Heart left ventricle (tissue), 13 donors: ENCODE results near the gene OR5H15.

Source experiments
- POLR2A ChIP-seq, 2 donors: fragments of 450-650 bp; IDR thresholded peaks; one replicate each; pipeline ENCODE4 v1.6.1; 2017; ENCODE audit warnings: antibody characterized with exemption in 2 of 2, mild to moderate bottlenecking in 2 of 2, moderate library complexity in 2 of 2
- TF ChIP-seq, protein P1 (sequence below), 12 donors: fragments of 200-600 bp; sonication (generic) in 4 of 12; IDR thresholded peaks; one replicate each; pipeline versions ENCODE4 v1.5.0 to v1.8.0; 2018 to 2022; ENCODE audit warnings: antibody characterized with exemption in 12 of 12, mild to moderate bottlenecking in 5 of 12
- donor health status: ischemic (EF 13 %, LVEDD 7.1; RV severe dilation, severe dysfunction).
- donor health status: DM: no; HTN: yes; CAD: no.
- donor health status: DM: no; HTN: no; CAD: no.
- donor health status: ischemic (EF 25% LVEDD 6.9; RV normal size, moderate dysfunction).
- donor health status: ischemic (EF 25% LVEDD 5.7; RV mildly dilated, moderate dysfunction).
- donor health status: ischemic (EF 35%, LVEDD 5.7; RV mildly dilated, moderate dysfunction).
- donor health status: nonischemic (EF 11% LVEDD 7.7; RV severe dilation, severe dysfunction).
- donor health status: DM: yes; HTN: yes; CAD: no.
- donor health status: PGD.
- donor health status: ischemic (EF 29% LVEDD 5.4; RV normal size, mild dysfunction).
- donor health status: nonischemic (EF 23%, LVEDD 6.1; RV moderate dilation, normal function).

GRCh38 chr3:98188545-98188944 is 22.0 kb downstream of the OR5H15 start:
- TF ChIP-seq, protein P1, sequence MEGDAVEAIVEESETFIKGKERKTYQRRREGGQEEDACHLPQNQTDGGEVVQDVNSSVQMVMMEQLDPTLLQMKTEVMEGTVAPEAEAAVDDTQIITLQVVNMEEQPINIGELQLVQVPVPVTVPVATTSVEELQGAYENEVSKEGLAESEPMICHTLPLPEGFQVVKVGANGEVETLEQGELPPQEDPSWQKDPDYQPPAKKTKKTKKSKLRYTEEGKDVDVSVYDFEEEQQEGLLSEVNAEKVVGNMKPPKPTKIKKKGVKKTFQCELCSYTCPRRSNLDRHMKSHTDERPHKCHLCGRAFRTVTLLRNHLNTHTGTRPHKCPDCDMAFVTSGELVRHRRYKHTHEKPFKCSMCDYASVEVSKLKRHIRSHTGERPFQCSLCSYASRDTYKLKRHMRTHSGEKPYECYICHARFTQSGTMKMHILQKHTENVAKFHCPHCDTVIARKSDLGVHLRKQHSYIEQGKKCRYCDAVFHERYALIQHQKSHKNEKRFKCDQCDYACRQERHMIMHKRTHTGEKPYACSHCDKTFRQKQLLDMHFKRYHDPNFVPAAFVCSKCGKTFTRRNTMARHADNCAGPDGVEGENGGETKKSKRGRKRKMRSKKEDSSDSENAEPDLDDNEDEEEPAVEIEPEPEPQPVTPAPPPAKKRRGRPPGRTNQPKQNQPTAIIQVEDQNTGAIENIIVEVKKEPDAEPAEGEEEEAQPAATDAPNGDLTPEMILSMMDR (IDR thresholded peaks at IDR 0.05): peak in 3 of 12 donors; percentile 9 to 17 (median 12)
- no peak for TF ChIP-seq POLR2A (IDR thresholded peaks at IDR 0.05)
